Hepatocyte (in vitro differentiated cells): ENCODE data around the gene HOXD11.

Experiments used
- EZH2phosphoT487 ChIP-seq: fragments of 200-600 bp; sonication (generic); IDR thresholded peaks from one replicate; pipeline ENCODE4 v1.6.1; 2018; ENCODE audit warnings: antibody characterized with exemption, mild to moderate bottlenecking, low read depth, moderate library complexity; ENCODE audit not compliant: unreplicated experiment, severe bottlenecking
- TF ChIP-seq, protein P1 (sequence below): fragments of 200-600 bp; sonication (generic); IDR thresholded peaks from 2 replicates; pipeline ENCODE4 v1.5.1; 2016; ENCODE audit warnings: antibody characterized with exemption, mild to moderate bottlenecking; ENCODE audit not compliant: poor library complexity

DNA sequence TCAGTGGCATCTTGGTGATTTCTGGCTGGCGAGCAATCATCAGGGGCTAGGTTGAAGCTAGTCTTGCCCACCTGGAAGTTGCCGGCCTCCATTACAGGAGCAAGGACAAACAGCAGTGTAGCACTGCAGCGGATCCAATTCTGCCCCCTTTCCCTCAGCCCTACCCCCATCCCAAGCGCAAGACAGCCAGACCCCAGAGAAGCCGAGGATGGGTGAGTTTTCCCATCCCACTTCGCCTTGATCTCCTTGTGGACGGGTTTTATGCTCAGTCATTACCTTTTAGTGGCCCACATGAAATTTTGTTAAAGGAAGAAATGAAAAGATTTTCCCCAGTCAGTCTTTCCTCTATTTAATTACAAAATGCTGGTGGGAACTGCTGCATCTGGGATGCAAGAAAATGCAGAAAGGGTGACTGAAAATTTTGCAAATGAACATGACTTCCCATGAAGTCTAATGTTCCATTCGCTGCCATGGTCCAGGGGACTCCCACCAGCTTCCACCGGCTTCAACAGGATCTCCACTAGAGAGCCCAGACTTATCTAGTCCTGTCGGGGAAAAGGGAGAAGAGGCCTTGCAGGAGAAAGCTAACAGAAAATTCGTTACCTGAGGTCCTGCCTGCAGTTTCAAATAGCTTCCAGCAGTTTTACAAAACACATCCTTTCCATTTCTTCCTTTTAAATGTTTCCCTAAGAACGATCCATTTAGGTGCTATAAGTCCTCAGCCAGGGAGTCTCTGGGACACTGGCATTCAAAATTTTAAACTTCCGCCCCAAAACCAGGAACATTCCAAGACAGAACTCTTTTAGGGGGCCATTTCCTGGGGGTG, 13.5 kb downstream of the HOXD11 start:
- TF ChIP-seq, protein P1, sequence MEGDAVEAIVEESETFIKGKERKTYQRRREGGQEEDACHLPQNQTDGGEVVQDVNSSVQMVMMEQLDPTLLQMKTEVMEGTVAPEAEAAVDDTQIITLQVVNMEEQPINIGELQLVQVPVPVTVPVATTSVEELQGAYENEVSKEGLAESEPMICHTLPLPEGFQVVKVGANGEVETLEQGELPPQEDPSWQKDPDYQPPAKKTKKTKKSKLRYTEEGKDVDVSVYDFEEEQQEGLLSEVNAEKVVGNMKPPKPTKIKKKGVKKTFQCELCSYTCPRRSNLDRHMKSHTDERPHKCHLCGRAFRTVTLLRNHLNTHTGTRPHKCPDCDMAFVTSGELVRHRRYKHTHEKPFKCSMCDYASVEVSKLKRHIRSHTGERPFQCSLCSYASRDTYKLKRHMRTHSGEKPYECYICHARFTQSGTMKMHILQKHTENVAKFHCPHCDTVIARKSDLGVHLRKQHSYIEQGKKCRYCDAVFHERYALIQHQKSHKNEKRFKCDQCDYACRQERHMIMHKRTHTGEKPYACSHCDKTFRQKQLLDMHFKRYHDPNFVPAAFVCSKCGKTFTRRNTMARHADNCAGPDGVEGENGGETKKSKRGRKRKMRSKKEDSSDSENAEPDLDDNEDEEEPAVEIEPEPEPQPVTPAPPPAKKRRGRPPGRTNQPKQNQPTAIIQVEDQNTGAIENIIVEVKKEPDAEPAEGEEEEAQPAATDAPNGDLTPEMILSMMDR, result no peak
- peak; percentile 15 for TF ChIP-seq EZH2phosphoT487
